SK-N-MC (cell line): ENCODE results near the gene MACROH2A1.

Experiments
- DNase-seq: peaks from one replicate; pipeline ENCODE4 v3.0.0-alpha.2; 2011; ENCODE audit warnings: low read depth, low spot score
- H3K27ac ChIP-seq: fragments of 200-600 bp; sonication (generic); 2 replicates; pipeline ENCODE4 v1.5.1; 2016; ENCODE audit warnings: mixed run types
- H3K36me3 ChIP-seq: fragments of 200-600 bp; sonication (generic); 2 replicates; pipeline ENCODE4 v1.6.1; 2017; ENCODE audit warnings: antibody characterized with exemption, low read length, mixed read lengths; ENCODE audit not compliant: insufficient read depth
- H3K4me3 ChIP-seq: fragments of 200-600 bp; sonication (generic); 2 replicates; pipeline ENCODE4 v1.5.1; 2016
- H3K9ac ChIP-seq: fragments of 200-600 bp; sonication (generic); 2 replicates; pipeline ENCODE4 v1.8.0; 2017; ENCODE audit warnings: mixed run types, mixed read lengths; ENCODE audit not compliant: insufficient read length
- H3K9me3 ChIP-seq: fragments of 200-600 bp; sonication (generic); 2 replicates; pipeline ENCODE4 v1.6.1; 2017; ENCODE audit warnings: low read depth, mild to moderate bottlenecking, antibody characterized with exemption, low read length, moderate library complexity, mixed read lengths
- EZH2 ChIP-seq: fragments of 200-600 bp; sonication (generic); IDR thresholded peaks from one replicate; pipeline ENCODE4 v1.6.1; 2017; ENCODE audit warnings: antibody characterized with exemption
- FOXP2 ChIP-seq: optimal IDR thresholded peaks from 2 replicates; pipeline ENCODE3; 2011; ENCODE audit warnings: mild to moderate bottlenecking, moderate library complexity; ENCODE audit not compliant: insufficient read depth; ENCODE audit errors: extremely low read length, control extremely low read depth
- POLR2AphosphoS5 ChIP-seq: IDR thresholded peaks from 2 replicates; pipeline ENCODE4 v1.6.1; 2012; ENCODE audit warnings: mild to moderate bottlenecking, low read depth, low read length, borderline replicate concordance

Gene MACROH2A1

GRCh38 chr5:135398855-135399793, at the start of gene MACROH2A1:
MACROH2A1 (minus strand) TSS chr5:135399231; CDS start chr5:135389093, 10,138 bp downstream.
- H3K36me3 ChIP-seq, result no peaks in the 10 kb centered on the region
- no peak for DNase-seq
- H3K9me3 ChIP-seq, result no peaks in the 10 kb centered on the region
- peak within 1 kb of the TSS; percentile 60 for H3K27ac ChIP-seq
- peak; percentile 78 for TF ChIP-seq POLR2AphosphoS5
- no peak for TF ChIP-seq FOXP2
- TF ChIP-seq EZH2, result no peak
- peak within 1 kb of the TSS; percentile 94 for H3K4me3 ChIP-seq
- peak within 1 kb of the TSS; percentile 96 for H3K9ac ChIP-seq

GRCh38 chr5:135448071-135448739, 49.2 kb upstream of the MACROH2A1 start:
- no peak overlapping the region for H3K4me3 ChIP-seq
- H3K36me3 ChIP-seq, result no peaks in the 10 kb centered on the region
- no peak overlapping the region for H3K27ac ChIP-seq
- TF ChIP-seq EZH2 (no peak), FOXP2 (no peak), POLR2AphosphoS5 (no peak)
- DNase-seq, result no peak
- H3K9me3 ChIP-seq, result no peaks in the 10 kb centered on the region
- H3K9ac ChIP-seq, result no peak overlapping the region

- Histone ChIP-seq H3K27ac (no peak within 1 kb of the TSS), H3K9me3 (no peaks in the 10 kb centered on the region), H3K9ac (no peak within 1 kb of the TSS), H3K4me3 (no peak within 1 kb of the TSS), H3K36me3 (no peaks in the 10 kb centered on the region)
- DNase-seq, result no peak
- TF ChIP-seq EZH2, result no peak
- no peak for TF ChIP-seq POLR2AphosphoS5
- TF ChIP-seq FOXP2, result no peak
Measured at GRCh38 chr5:135447298-135447929, 48.4 kb upstream of the MACROH2A1 start, which contains the start of gene DCANP1. DCANP1 (minus strand) TSS chr5:135447348; CDS start chr5:135447108, 240 bp downstream.

- no peak overlapping the region for H3K27ac ChIP-seq
- DNase-seq, result no peak
- no peak overlapping the region for H3K4me3 ChIP-seq
- no peaks in the 10 kb centered on the region for H3K36me3 ChIP-seq
- H3K9me3 ChIP-seq, result no peaks in the 10 kb centered on the region
- TF ChIP-seq EZH2, result no peak
- H3K9ac ChIP-seq, result no peak overlapping the region
Measured at GRCh38 chr5:135446615-135447014, 47.6 kb upstream of the MACROH2A1 start.

GRCh38 chr5:135446206-135446605, 47.2 kb upstream of the MACROH2A1 start:
- no peak for DNase-seq
- Histone ChIP-seq H3K9me3 (no peaks in the 10 kb centered on the region), H3K27ac (no peak overlapping the region), H3K36me3 (no peaks in the 10 kb centered on the region), H3K4me3 (no peak overlapping the region), H3K9ac (no peak overlapping the region)
- no peak for TF ChIP-seq FOXP2
- no peak for TF ChIP-seq EZH2
- TF ChIP-seq POLR2AphosphoS5, result no peak

- no peak for DNase-seq
- Histone ChIP-seq H3K27ac (no peak overlapping the region), H3K36me3 (no peaks in the 10 kb centered on the region), H3K9ac (no peak overlapping the region), H3K9me3 (no peaks in the 10 kb centered on the region), H3K4me3 (no peak overlapping the region)
- TF ChIP-seq POLR2AphosphoS5 (no peak), FOXP2 (no peak), EZH2 (no peak)
Measured at GRCh38 chr5:135445306-135445985, 46.4 kb upstream of the MACROH2A1 start.

- no peaks in the 10 kb centered on the region for H3K36me3 ChIP-seq
- H3K9me3 ChIP-seq, result no peaks in the 10 kb centered on the region
- H3K27ac ChIP-seq, result no peak overlapping the region
- no peak overlapping the region for H3K4me3 ChIP-seq
- TF ChIP-seq FOXP2 (no peak), EZH2 (no peak), POLR2AphosphoS5 (no peak)
- no peak for DNase-seq
- H3K9ac ChIP-seq, result no peak overlapping the region
Measured at GRCh38 chr5:135444881-135445280, 45.9 kb upstream of the MACROH2A1 start.

GRCh38 chr5:135444360-135444759, 45.3 kb upstream of the MACROH2A1 start:
- Histone ChIP-seq H3K9ac (no peak overlapping the region), H3K27ac (no peak overlapping the region), H3K4me3 (no peak overlapping the region), H3K9me3 (no peaks in the 10 kb centered on the region), H3K36me3 (no peaks in the 10 kb centered on the region)
- no peak for TF ChIP-seq FOXP2
- no peak for TF ChIP-seq POLR2AphosphoS5
- TF ChIP-seq EZH2, result no peak
- no peak for DNase-seq
